Skeletal muscle tissue (tissue), 4 donors: ENCODE data around the gene DLX2. TPM values are rescaled to one million over a fixed set of nuclear protein-coding genes. Genes with fewer than 3 reads are reported as not detected.
"Not testable (repeated sequence)": the region's sequence is repeated elsewhere in the genome, so short reads cannot be mapped to it uniquely, and the experiment has no call there.

Experiments used
- H3K27ac ChIP-seq: one replicate; pipeline ENCODE4 v1.7.0; 2013; ENCODE audit warnings: mild to moderate bottlenecking, low read depth, low read length, inconsistent platforms
- H3K27me3 ChIP-seq, 3 donors: one replicate each; pipeline ENCODE4 v1.7.0; 2013; ENCODE audit warnings: low read length in 3 of 3; ENCODE audit not compliant: control insufficient read depth in 3 of 3, insufficient read depth in 3 of 3
- H3K36me3 ChIP-seq, 3 donors: one replicate each; pipeline ENCODE4 v1.7.0; 2013; ENCODE audit warnings: low read length in 3 of 3; ENCODE audit not compliant: control insufficient read depth in 3 of 3, insufficient read depth in 3 of 3
- H3K4me1 ChIP-seq, 3 donors: one replicate each; pipeline ENCODE4 v1.7.0; 2013; ENCODE audit warnings: low read length in 3 of 3, mild to moderate bottlenecking in 3 of 3; ENCODE audit not compliant: control insufficient read depth in 3 of 3, insufficient read depth in 3 of 3
- H3K4me3 ChIP-seq, 3 donors: one replicate each; pipeline ENCODE4 v1.7.0; 2013; ENCODE audit warnings: low read length in 3 of 3
- H3K9ac ChIP-seq, 3 donors: one replicate each; pipeline ENCODE4 v1.7.0; 2013; ENCODE audit warnings: low read length in 3 of 3, mild to moderate bottlenecking in 3 of 3, moderate library complexity in 2 of 3, low read depth in 1 of 3
- H3K9me3 ChIP-seq, 3 donors: one replicate each; pipeline ENCODE4 v1.7.0; 2013; ENCODE audit warnings: low read length in 3 of 3; ENCODE audit not compliant: control insufficient read depth in 3 of 3
- total RNA-seq: library from RNA; depleted of rRNA; stranded (reverse); fragments of >200 nt; gene quantifications from one replicate; pipeline ENCODE4 v1.2.3, GENCODE V29; 2014
- donor health status: Osteomylitis.

Gene DLX2
- not detected for total RNA-seq

- H3K4me3 ChIP-seq = peak within 1 kb of the TSS; percentile 43 to 70 (median 67)
- H3K9me3 ChIP-seq = no peaks in the 10 kb centered on the region
- peak within 1 kb of the TSS in 1 of 3 donors; percentile 33 for H3K9ac ChIP-seq
Observed at GRCh38 chr2:172102391-172103359, at the start of gene DLX2. DLX2 (minus strand) TSS chr2:172102900; CDS start chr2:172102538, 362 bp downstream.

GRCh38 chr2:172147944-172148650, 45.4 kb upstream of the DLX2 start:
- H3K4me1 ChIP-seq = no peaks in the 10 kb centered on the region
- peaks cover 0 to 4% (median 3%) of the 10 kb centered on the region in 3 donors for H3K27me3 ChIP-seq
- no peak overlapping the region for H3K9ac ChIP-seq
- no peak overlapping the region for H3K4me3 ChIP-seq
- H3K9me3 ChIP-seq = no peaks in the 10 kb centered on the region
- H3K36me3 ChIP-seq = no peaks in the 10 kb centered on the region
- no peak overlapping the region for H3K27ac ChIP-seq

More at GRCh38 chr2:172102391-172103359, at the start of gene DLX2:
- peaks cover 38 to 51% (median 50%) of the 10 kb centered on the region in 3 donors for H3K4me1 ChIP-seq
- no peak within 1 kb of the TSS for H3K27ac ChIP-seq
- H3K36me3 ChIP-seq = no peaks in the 10 kb centered on the region
- H3K27me3 ChIP-seq = peaks cover 96 to 97% (median 97%) of the 10 kb centered on the region in 3 donors

- Histone ChIP-seq H3K27me3 (peaks cover 0 to 4% (median 3%) of the 10 kb centered on the region in 3 donors), H3K27ac (no peak overlapping the region), H3K4me1 (no peaks in the 10 kb centered on the region), H3K9me3 (no peaks in the 10 kb centered on the region), H3K9ac (no peak overlapping the region), H3K36me3 (no peaks in the 10 kb centered on the region), H3K4me3 (no peak overlapping the region)
Observed at GRCh38 chr2:172143817-172144216, 41.1 kb upstream of the DLX2 start.

GRCh38 chr2:172138727-172139126, 36.0 kb upstream of the DLX2 start:
- not testable (repeated sequence) for H3K9me3 ChIP-seq, H3K4me1 ChIP-seq, H3K27ac ChIP-seq, H3K27me3 ChIP-seq, H3K36me3 ChIP-seq, H3K4me3 ChIP-seq, H3K9ac ChIP-seq

- Histone ChIP-seq H3K36me3 (no peaks in the 10 kb centered on the region), H3K9ac (no peak overlapping the region), H3K9me3 (no peaks in the 10 kb centered on the region), H3K27me3 (no peaks in the 10 kb centered on the region), H3K4me1 (no peaks in the 10 kb centered on the region), H3K27ac (no peak overlapping the region), H3K4me3 (no peak overlapping the region)
Observed at GRCh38 chr2:172137943-172138342, 35.2 kb upstream of the DLX2 start.

DNA sequence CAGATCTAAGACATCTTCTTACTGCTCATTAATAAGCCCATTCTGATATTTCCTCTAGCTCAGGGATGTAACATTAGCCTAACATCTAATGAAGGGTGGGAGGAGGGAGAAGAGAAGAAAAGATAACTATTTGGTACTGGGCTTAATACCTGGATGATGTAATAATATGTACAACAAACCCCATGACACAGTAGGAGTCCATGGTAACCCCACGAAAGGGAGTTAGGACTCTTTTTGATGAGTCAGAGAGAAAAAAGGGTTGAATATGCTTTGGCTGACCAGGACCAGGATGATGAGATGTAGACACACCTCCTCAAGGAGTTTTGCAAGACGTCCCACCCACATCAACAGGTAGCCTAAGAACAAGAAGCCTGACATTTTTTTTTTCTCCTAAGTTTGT, 34.4 kb upstream of the DLX2 start:
- Histone ChIP-seq H3K36me3 (no peaks in the 10 kb centered on the region), H3K9ac (no peak overlapping the region), H3K4me1 (no peaks in the 10 kb centered on the region), H3K9me3 (no peaks in the 10 kb centered on the region), H3K27me3 (no peaks in the 10 kb centered on the region), H3K27ac (no peak overlapping the region), H3K4me3 (no peak overlapping the region)

- H3K4me3 ChIP-seq = no peak overlapping the region
- no peak overlapping the region for H3K9ac ChIP-seq
- H3K36me3 ChIP-seq = no peaks in the 10 kb centered on the region
- H3K4me1 ChIP-seq = no peaks in the 10 kb centered on the region
- no peaks in the 10 kb centered on the region for H3K27me3 ChIP-seq
- H3K9me3 ChIP-seq = no peaks in the 10 kb centered on the region
- H3K27ac ChIP-seq = no peak overlapping the region
Observed at GRCh38 chr2:172135446-172135845, 32.7 kb upstream of the DLX2 start.

DNA sequence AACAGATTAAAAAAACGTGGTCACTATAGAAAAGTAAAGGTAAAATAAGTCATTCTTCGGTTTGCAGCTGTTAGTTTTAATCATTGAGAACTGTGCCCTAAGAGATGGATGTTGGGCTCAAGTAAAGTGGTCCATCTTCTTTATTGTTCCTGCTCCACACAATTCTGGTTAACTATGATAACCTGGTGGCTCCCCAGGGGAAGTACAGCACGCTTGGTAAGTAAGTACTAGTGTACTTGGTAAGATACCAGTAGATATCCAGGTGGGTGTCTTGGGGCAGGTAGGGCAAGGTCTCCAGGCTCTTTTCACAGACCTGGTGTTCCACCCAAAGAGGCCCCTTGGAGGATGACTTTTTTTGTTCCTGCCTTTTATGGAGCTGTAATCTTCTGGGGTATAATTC, 31.6 kb upstream of the DLX2 start:
- Histone ChIP-seq H3K27me3 (no peaks in the 10 kb centered on the region), H3K4me1 (no peaks in the 10 kb centered on the region), H3K36me3 (no peaks in the 10 kb centered on the region), H3K4me3 (no peak overlapping the region), H3K27ac (no peak overlapping the region), H3K9me3 (no peaks in the 10 kb centered on the region), H3K9ac (no peak overlapping the region)

DNA sequence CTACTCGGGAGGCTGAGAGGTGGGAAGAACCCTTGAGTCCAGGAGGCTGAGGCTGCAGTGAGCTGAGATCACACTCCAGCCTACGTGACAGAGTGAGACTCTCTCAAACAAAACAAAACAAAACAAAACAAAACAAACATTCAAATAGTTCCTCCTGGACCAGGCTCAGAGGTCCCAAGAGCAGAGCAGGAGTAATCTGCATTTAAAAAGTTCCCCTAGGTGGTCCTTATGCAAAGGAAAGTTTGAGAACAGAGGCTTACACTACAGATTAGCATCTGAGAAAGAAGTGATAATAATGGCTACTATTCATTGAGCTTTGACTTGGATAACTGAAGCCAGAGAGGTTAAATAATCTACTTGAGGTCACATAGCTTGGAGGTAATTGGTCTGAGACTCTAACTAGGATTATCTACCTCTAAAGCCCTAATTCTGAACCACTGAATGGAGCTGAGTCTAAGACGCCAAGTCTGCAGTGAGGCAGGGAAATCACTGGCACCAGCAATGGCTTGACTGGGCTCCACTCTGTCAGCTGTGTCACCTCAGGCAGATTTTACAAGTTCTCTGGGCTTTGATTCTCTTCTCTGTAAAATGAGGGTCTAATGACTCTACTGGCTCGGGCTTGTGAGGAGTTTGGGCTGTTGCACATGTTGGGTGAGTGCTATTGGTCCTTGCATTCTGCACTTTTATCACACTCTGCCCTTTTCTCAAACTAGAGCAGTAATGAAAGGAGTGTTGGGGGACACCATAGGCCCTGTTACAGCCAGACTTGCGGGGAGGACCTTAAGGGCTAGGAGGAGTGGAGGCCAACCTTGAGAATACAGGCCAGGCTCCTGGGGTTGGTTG, 29.2 kb upstream of the DLX2 start:
- no peaks in the 10 kb centered on the region for H3K36me3 ChIP-seq
- no peaks in the 10 kb centered on the region for H3K27me3 ChIP-seq
- no peaks in the 10 kb centered on the region for H3K4me1 ChIP-seq
- H3K27ac ChIP-seq = no peak overlapping the region
- H3K9me3 ChIP-seq = no peaks in the 10 kb centered on the region
- no peak overlapping the region for H3K9ac ChIP-seq
- no peak overlapping the region for H3K4me3 ChIP-seq
